ENCODE results near the gene ATXN2. TPM values are rescaled to one million over a fixed set of nuclear protein-coding genes. Genes with fewer than 3 reads are reported as not detected.
"Not testable (repeated sequence)": the region's sequence is repeated elsewhere in the genome, so short reads cannot be mapped to it uniquely, and the experiment has no call there.

ATXN2 gene
- total RNA-seq, 1 donor from 2014 or later = 49.1 TPM

GRCh38 chr12:111573476-111573875 is 25.6 kb downstream of the ATXN2 start:
- DNase-seq = no peak

- no peak for DNase-seq
Observed at GRCh38 chr12:111570084-111570961, 28.8 kb downstream of the ATXN2 start.

GRCh38 chr12:111569363-111570083 is 29.6 kb downstream of the ATXN2 start:
- no peak for DNase-seq

- not testable (repeated sequence) for DNase-seq
Observed at GRCh38 chr12:111560844-111561243, 38.3 kb downstream of the ATXN2 start.

GRCh38 chr12:111558107-111558376 is 41.1 kb downstream of the ATXN2 start:
- DNase-seq = no peak

GRCh38 chr12:111557271-111558106 is 41.6 kb downstream of the ATXN2 start:
- no peak for DNase-seq

GRCh38 chr12:111556676-111557075 is 42.4 kb downstream of the ATXN2 start:
- DNase-seq = no peak

- DNase-seq = not testable (repeated sequence)
Observed at GRCh38 chr12:111555313-111555712, 43.8 kb downstream of the ATXN2 start.

- no peak for DNase-seq
Observed at GRCh38 chr12:111546758-111547383, 52.2 kb downstream of the ATXN2 start.

- no peak for DNase-seq
Observed at GRCh38 chr12:111546171-111546570, 52.9 kb downstream of the ATXN2 start.

- no peak for DNase-seq
Observed at GRCh38 chr12:111544032-111544431, 55.1 kb downstream of the ATXN2 start.

GRCh38 chr12:111532751-111533150 is 66.4 kb downstream of the ATXN2 start:
- no peak for DNase-seq

- no peak for DNase-seq
Observed at GRCh38 chr12:111529424-111530368, 69.4 kb downstream of the ATXN2 start.

GRCh38 chr12:111523587-111524167 is 75.4 kb downstream of the ATXN2 start:
- DNase-seq = no peak

- DNase-seq = no peak
Observed at GRCh38 chr12:111521801-111522200, 77.3 kb downstream of the ATXN2 start.

GRCh38 chr12:111519937-111520336 is 79.2 kb downstream of the ATXN2 start:
- DNase-seq = no peak

GRCh38 chr12:111519083-111519482 is 80.0 kb downstream of the ATXN2 start:
- no peak for DNase-seq

GRCh38 chr12:111507719-111508118 is 91.4 kb downstream of the ATXN2 start:
- not testable (repeated sequence) for DNase-seq

GRCh38 chr12:111507258-111507657 is 91.9 kb downstream of the ATXN2 start:
- DNase-seq = not testable (repeated sequence)

GRCh38 chr12:111506260-111506659 is 92.9 kb downstream of the ATXN2 start:
- DNase-seq = no peak

- no peak for DNase-seq
Observed at GRCh38 chr12:111505601-111506036, 93.5 kb downstream of the ATXN2 start.

Data from skin of body (tissue), 2 donors.